K562 (cell line): ENCODE measurements around the gene FAM167B. TPM values are rescaled to one million over a fixed set of nuclear protein-coding genes. Genes with fewer than 3 reads are reported as not detected.

Experiments
- ARNT ChIP-seq, 2 experiments: fragments of 450-650 bp; IDR thresholded peaks; 2 replicates each; pipeline ENCODE4 v1.6.1; 2016; ENCODE audit warnings: mild to moderate bottlenecking in 1 of 2
- CGGBP1 ChIP-seq: fragments of 250-450 bp; sonication (Bioruptor Pico); IDR thresholded peaks from 2 replicates; pipeline ENCODE4 v1.9.0; 2021; ENCODE audit warnings: mild to moderate bottlenecking
- EP300 ChIP-seq: IDR thresholded peaks from 2 replicates; pipeline ENCODE4 v1.6.1; 2012; ENCODE audit warnings: low read length, improper control_type of control experiment
- ETV1 ChIP-seq: fragments of 450-650 bp; conservative IDR thresholded peaks from 2 replicates; pipeline ENCODE4 v1.6.1; 2016; ENCODE audit warnings: missing genetic modification characterization, control low read depth, low read depth, missing compliant biosample characterization
- FOXM1 ChIP-seq, 2 experiments: fragments of 450-650 bp in 1 of 2; sonication (generic) in 1 of 2; formaldehyde crosslinking in 1 of 2; IDR thresholded peaks; 2 replicates each; pipeline versions ENCODE4 v1.6.1 to v1.9.0; 2017 to 2022; ENCODE audit warnings: low read depth in 2 of 2, mild to moderate bottlenecking in 2 of 2, missing genetic modification reagents in 1 of 2, moderate library complexity in 1 of 2
- HLTF ChIP-seq: fragments of 450-650 bp; IDR thresholded peaks from 2 replicates; pipeline ENCODE4 v1.6.1; 2016
- NFATC3 ChIP-seq: fragments of 450-650 bp; IDR thresholded peaks from 2 replicates; pipeline ENCODE4 v1.6.1; 2017; ENCODE audit warnings: mild to moderate bottlenecking
- NKRF ChIP-seq: fragments of 450-650 bp; IDR thresholded peaks from 2 replicates; pipeline ENCODE4 v1.6.1; 2016; ENCODE audit warnings: borderline replicate concordance
- NR3C1 ChIP-seq: sonication (generic); formaldehyde crosslinking; IDR thresholded peaks from 2 replicates; pipeline ENCODE4 v1.8.1; 2022; ENCODE audit warnings: missing genetic modification reagents
- TEAD2 ChIP-seq: fragments of 450-650 bp; IDR thresholded peaks from 2 replicates; pipeline ENCODE4 v1.6.1; 2016; ENCODE audit warnings: missing genetic modification characterization, control low read depth, missing compliant biosample characterization
- ZFX ChIP-seq: sonication (generic); formaldehyde crosslinking; IDR thresholded peaks from 2 replicates; pipeline ENCODE4 v1.8.0; 2022; ENCODE audit warnings: mild to moderate bottlenecking, missing genetic modification reagents, moderate library complexity
- ZNF197 ChIP-seq: fragments of 200-800 bp; sonication (Bioruptor generic); IDR thresholded peaks from 2 replicates; pipeline ENCODE4 v1.6.1; 2016; ENCODE audit warnings: low read depth, missing genetic modification characterization, missing compliant biosample characterization
- ZNF316 ChIP-seq: fragments of 450-650 bp; IDR thresholded peaks from 2 replicates; pipeline ENCODE4 v1.6.1; 2016
- polyA plus RNA-seq, 8 experiments: library from polyadenylated mRNA; depleted of rRNA in 4 of 8; stranded (reverse) in 5 of 8; unstranded in 3 of 8; fragments of >200 nt; fragmentation: Nextera tagmentation in 2 of 8; fragmentation: Illumina TruSeq in 1 of 8; extraction: Ambion mirVana in 2 of 8; extraction: Trizol in 1 of 8; gene quantifications; 2 replicates each; pipeline versions ENCODE4 v1.2.1 to v1.2.3, GENCODE V29; 2011 to 2014; ENCODE audit warnings: inconsistent platforms in 1 of 8, missing spikeins in 1 of 8
- total RNA-seq, 7 experiments: library from RNA; depleted of rRNA in 6 of 7; stranded (reverse); fragments of >200 nt in 6 of 7; fragmentation: Illumina TruSeq in 2 of 7; extraction: Trizol in 2 of 7; gene quantifications; 2 replicates each; pipeline versions ENCODE4 v1.2.1 to v1.2.3, GENCODE V29; 2011 to 2021; ENCODE audit warnings: low replicate concordance in 1 of 7
- TF ChIP-seq, protein P1 (sequence below): fragments of 450-650 bp; IDR thresholded peaks from 2 replicates; pipeline ENCODE4 v1.6.1; 2016; ENCODE audit warnings: mild to moderate bottlenecking, moderate library complexity

FAM167B gene
- total and polyA plus RNA-seq, 9 of the 15 experiments (the other 6 are each of a cell fraction or from before 2014, with no cell fraction given), result not detected

- TF ChIP-seq, protein P1, sequence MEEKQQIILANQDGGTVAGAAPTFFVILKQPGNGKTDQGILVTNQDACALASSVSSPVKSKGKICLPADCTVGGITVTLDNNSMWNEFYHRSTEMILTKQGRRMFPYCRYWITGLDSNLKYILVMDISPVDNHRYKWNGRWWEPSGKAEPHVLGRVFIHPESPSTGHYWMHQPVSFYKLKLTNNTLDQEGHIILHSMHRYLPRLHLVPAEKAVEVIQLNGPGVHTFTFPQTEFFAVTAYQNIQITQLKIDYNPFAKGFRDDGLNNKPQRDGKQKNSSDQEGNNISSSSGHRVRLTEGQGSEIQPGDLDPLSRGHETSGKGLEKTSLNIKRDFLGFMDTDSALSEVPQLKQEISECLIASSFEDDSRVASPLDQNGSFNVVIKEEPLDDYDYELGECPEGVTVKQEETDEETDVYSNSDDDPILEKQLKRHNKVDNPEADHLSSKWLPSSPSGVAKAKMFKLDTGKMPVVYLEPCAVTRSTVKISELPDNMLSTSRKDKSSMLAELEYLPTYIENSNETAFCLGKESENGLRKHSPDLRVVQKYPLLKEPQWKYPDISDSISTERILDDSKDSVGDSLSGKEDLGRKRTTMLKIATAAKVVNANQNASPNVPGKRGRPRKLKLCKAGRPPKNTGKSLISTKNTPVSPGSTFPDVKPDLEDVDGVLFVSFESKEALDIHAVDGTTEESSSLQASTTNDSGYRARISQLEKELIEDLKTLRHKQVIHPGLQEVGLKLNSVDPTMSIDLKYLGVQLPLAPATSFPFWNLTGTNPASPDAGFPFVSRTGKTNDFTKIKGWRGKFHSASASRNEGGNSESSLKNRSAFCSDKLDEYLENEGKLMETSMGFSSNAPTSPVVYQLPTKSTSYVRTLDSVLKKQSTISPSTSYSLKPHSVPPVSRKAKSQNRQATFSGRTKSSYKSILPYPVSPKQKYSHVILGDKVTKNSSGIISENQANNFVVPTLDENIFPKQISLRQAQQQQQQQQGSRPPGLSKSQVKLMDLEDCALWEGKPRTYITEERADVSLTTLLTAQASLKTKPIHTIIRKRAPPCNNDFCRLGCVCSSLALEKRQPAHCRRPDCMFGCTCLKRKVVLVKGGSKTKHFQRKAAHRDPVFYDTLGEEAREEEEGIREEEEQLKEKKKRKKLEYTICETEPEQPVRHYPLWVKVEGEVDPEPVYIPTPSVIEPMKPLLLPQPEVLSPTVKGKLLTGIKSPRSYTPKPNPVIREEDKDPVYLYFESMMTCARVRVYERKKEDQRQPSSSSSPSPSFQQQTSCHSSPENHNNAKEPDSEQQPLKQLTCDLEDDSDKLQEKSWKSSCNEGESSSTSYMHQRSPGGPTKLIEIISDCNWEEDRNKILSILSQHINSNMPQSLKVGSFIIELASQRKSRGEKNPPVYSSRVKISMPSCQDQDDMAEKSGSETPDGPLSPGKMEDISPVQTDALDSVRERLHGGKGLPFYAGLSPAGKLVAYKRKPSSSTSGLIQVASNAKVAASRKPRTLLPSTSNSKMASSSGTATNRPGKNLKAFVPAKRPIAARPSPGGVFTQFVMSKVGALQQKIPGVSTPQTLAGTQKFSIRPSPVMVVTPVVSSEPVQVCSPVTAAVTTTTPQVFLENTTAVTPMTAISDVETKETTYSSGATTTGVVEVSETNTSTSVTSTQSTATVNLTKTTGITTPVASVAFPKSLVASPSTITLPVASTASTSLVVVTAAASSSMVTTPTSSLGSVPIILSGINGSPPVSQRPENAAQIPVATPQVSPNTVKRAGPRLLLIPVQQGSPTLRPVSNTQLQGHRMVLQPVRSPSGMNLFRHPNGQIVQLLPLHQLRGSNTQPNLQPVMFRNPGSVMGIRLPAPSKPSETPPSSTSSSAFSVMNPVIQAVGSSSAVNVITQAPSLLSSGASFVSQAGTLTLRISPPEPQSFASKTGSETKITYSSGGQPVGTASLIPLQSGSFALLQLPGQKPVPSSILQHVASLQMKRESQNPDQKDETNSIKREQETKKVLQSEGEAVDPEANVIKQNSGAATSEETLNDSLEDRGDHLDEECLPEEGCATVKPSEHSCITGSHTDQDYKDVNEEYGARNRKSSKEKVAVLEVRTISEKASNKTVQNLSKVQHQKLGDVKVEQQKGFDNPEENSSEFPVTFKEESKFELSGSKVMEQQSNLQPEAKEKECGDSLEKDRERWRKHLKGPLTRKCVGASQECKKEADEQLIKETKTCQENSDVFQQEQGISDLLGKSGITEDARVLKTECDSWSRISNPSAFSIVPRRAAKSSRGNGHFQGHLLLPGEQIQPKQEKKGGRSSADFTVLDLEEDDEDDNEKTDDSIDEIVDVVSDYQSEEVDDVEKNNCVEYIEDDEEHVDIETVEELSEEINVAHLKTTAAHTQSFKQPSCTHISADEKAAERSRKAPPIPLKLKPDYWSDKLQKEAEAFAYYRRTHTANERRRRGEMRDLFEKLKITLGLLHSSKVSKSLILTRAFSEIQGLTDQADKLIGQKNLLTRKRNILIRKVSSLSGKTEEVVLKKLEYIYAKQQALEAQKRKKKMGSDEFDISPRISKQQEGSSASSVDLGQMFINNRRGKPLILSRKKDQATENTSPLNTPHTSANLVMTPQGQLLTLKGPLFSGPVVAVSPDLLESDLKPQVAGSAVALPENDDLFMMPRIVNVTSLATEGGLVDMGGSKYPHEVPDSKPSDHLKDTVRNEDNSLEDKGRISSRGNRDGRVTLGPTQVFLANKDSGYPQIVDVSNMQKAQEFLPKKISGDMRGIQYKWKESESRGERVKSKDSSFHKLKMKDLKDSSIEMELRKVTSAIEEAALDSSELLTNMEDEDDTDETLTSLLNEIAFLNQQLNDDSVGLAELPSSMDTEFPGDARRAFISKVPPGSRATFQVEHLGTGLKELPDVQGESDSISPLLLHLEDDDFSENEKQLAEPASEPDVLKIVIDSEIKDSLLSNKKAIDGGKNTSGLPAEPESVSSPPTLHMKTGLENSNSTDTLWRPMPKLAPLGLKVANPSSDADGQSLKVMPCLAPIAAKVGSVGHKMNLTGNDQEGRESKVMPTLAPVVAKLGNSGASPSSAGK, result no peak
- TF ChIP-seq TEAD2 (tag), result no peak
- peak; percentile 51; the same call in 1 of the 2 replicates for TF ChIP-seq NKRF
- no peak for TF ChIP-seq ZNF316
- TF ChIP-seq ETV1, result 0 out of 2 replicates have a peak, but pooled peaks have one; percentile 31
- TF ChIP-seq ZFX, result peak; percentile 51
- no peak for TF ChIP-seq FOXM1 (IDR thresholded peaks at IDR 0.05; ENCODE audit: low read depth)
- no peak for TF ChIP-seq FOXM1 (CRISPR knock-in tag; IDR thresholded peaks at IDR 0.05; ENCODE audit: low read depth)
- no peak for TF ChIP-seq NFATC3
- no peak for TF ChIP-seq ARNT (IDR thresholded peaks at IDR 0.05)
- TF ChIP-seq NR3C1 (CRISPR knock-in tag), result no peak
- no peak for TF ChIP-seq HLTF
- no peak for TF ChIP-seq ZNF197 (CRISPR knock-in tag)
- peak; percentile 12; the same call in 1 of the 2 replicates for TF ChIP-seq EP300
- TF ChIP-seq CGGBP1 (CRISPR knock-in tag), result no peak
These were observed 45.8 kb upstream of the FAM167B start (continued) for GRCh38 chr1:32201011-32201855.
